CD4-positive, alpha-beta T cell treated with Interleukin-4 for 4 hours (primary cell): ENCODE measurements around the gene RSRC1.
A peak's percentile ranks its signal among the peaks of the same experiment; 100 is the strongest.
"Not testable (repeated sequence)": the region's sequence is repeated elsewhere in the genome, so short reads cannot be mapped to it uniquely, and the experiment has no call there.

Experiments used
- DNase-seq: peaks from one replicate; pipeline ENCODE4 v3.0.0-alpha.2; 2020

The RSRC1 gene

DNA sequence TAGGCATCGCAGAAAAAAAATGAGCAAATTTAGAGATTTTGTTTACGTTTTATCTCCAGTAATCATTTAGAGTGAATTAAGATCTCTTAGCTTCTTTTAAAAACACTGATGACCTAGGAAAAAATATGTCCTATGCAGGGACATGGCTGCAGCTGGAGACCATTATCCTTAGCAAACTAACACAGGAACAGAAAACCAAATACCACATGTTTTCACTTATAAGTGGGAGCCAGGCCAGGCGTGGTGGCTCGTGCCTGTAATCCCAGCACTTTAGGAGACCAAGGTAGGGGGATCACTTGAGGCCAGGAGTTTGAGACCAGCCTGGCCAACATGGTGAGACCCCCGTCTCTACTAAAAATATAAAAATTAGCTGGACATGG, 298.6 kb downstream of the RSRC1 start:
- not testable (repeated sequence) for DNase-seq

GRCh38 chr3:158418035-158418434, 308.1 kb downstream of the RSRC1 start:
- DNase-seq = no peak

DNA sequence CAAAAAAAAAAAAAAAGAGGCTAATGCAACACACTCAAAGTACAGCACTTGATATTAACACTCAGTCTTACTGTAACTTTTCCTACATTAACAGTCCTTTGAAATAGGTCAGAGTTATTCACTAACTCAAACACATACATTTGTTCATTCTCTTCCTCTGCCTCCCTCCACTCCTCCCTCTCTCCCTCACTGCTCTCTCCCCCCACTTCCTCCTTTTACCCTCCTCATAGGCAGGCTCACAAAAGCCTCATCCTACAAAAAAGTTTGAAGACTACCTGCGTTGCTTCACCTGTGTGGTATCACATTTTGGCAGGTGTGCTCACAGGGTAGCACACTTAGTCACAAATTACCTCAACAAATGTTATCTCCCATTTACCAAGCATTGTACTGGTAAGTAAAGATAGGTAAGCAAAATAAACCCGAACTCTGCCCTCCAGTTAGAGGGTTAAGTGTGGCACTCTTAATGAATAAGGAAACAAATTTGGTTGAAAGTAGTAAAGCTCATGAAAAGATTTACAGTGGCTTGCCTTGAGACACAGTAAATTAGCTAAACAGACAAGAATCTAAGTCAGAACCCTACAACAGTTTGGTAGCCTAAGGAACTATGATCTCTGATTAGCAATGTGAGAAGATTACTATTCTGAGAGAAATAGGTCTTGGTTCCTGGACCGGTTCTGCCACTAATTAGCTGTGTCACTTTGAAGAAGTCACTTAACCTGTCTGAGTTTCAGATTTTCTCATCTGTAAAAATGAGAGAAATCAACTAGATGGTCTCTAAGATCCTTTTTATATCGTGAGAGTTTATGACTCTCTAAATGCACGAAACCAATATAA, 310.1 kb downstream of the RSRC1 start:
- no peak for DNase-seq

DNA sequence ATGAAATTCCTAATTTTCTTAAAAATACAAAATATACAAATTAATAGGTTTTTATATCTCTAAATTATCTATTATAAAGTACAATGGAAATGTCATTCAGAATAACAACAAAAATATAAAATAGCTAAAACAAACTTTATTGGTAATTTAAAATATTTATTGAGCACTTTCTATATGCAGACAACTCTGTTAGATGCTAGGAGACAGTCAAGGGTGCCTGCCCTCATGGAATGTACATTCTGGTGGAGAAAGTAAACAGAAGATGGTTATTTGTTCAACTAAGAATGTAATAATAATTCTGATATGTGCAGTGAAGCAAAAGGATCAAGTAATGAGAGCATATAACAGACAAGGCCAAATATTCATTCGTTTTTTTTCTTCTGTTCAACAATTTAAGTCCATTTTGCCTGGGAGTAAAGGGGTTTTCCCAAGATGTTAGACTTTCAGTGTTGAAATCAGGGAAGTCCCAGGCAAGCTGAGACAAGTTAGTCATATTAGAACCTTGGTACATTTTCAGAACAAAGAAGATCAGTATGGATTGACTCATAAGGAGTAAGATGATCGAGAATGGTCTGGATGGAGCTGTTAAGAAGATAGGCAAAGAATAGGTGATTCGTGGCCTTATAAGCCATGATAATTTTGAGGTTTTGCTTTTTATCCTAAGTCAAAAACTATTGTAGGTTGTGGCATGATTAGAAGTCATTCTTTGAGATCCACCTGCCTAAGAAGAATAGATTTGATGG, 310.9 kb downstream of the RSRC1 start:
- DNase-seq = no peak

- DNase-seq = no peak
Measured at GRCh38 chr3:158430448-158430847, 320.6 kb downstream of the RSRC1 start.

DNA sequence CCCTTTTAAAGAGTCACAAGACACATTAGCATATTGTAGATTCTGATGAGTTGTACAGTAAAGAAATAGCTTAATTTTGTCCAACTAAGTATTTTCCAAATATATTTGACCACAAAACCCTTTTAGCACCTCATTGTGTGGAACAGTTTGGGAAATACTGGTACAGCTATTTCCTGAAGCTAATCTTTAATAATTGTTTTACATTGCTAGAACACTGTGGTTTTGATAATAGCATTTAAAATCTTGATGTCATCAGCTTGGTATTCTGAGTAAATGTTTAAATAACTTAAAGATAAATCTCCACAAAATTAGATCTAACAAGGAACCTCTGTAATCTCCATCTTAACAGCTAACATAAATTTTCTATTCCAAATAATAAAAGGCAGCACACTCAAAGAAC, 321.1 kb downstream of the RSRC1 start:
- no peak for DNase-seq

GRCh38 chr3:158431829-158432228, 321.9 kb downstream of the RSRC1 start:
- no peak for DNase-seq

- DNase-seq = peak; percentile 23
Measured at GRCh38 chr3:158434412-158435038, 324.6 kb downstream of the RSRC1 start.

DNA sequence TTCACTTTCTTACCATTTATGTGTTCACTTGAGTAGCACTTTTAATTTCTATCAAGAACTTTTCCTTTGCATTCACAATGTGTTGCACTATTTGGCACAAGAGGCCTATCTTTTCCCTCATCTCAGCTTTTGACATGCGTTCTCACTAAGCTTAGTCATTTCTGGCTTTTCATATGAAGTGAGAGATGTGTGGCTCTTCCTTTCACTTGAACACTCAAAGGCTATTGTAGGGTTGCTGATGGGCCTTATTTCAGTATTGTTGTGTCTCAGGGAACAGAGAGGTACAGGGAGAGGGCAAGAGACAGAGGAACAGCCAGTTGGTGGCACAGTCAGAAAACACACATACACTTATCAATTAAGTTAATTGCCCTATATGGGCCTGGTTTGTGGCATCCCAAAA, 333.7 kb downstream of the RSRC1 start:
- no peak for DNase-seq

DNA sequence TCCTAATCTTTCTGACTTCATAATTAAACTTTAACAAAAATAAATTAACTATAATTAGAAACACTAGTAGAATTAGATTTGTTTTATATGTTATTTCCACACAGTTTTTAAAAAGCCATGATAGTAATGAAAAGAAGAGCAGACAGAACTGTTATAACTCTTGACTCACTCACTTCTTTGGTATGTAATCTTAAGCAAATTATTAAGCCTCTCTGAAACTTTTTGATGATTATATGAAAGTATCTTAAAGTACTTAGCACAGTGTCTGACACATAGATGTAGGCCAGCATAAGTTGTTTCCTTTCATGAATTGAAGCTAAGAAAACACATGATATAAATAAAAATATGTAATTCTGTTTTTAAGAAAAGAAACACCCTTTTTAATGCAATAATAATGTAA, 337.5 kb downstream of the RSRC1 start:
- no peak for DNase-seq

GRCh38 chr3:158451405-158452055, 341.6 kb downstream of the RSRC1 start:
- no peak for DNase-seq

- no peak for DNase-seq
Measured at GRCh38 chr3:158452334-158452733, 342.4 kb downstream of the RSRC1 start.

GRCh38 chr3:158453004-158453403, 343.1 kb downstream of the RSRC1 start:
- no peak for DNase-seq

DNA sequence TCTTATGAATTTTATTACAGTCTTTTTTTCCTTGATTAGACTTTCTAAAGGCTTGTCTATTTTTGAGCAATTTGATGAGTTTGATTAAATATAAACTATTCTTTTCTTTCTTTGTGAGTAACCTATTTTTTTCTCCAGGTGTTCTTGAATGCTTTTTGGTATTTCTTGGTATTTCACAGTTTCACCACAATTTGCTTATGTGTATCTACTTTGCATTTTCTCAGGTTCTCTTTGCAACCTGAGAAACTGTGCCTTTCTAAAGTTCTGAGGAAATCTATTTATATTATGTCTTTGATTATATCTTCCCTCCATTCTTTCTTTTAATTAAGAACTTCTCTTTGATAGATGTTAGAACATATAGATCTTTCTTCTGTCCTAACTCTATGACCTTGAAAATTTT, 344.0 kb downstream of the RSRC1 start:
- DNase-seq = no peak

DNA sequence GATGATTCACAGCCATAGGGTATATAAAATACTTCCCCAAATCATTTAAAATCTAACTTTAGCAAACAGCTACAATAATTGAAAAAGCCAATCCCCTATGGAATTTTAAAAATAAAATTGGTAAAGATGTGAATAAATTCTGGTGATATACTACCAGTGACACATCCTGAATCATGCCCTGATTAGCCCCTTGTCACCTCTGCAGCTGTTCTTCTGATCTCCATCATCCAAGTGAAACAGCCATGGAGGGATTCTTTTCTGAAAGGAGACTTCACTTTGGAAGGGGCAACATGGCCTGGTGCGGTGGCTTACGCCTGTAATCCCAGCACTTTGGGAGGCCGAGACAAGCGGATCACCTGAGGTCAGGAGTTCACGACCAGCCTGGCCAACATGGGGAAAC, 345.5 kb downstream of the RSRC1 start:
- no peak for DNase-seq

- DNase-seq = no peak
Measured at GRCh38 chr3:158456114-158456513, 346.2 kb downstream of the RSRC1 start.

- DNase-seq = no peak
Measured at GRCh38 chr3:158458464-158458863, 348.6 kb downstream of the RSRC1 start.

- no peak for DNase-seq
Measured at GRCh38 chr3:158460926-158461325, 351.0 kb downstream of the RSRC1 start.

DNA sequence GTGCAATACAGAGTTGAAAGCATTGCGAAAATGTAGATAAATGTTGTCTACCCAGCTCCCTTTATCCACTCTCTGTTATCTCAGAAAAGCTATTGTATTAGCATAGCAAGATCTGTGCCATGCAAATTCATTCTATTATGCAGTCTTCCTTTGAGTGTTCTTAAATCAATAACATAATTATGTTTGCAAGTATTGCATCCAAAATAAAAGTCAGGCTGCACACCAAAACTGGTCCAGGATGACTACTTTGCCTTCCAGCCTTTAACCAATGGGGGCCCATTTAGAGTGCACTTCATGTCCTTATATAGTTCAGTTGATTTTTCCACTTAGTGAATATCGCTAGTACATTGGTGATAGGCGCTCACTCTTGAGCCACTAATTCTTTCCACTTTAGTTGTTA, 353.7 kb downstream of the RSRC1 start:
- no peak for DNase-seq

DNA sequence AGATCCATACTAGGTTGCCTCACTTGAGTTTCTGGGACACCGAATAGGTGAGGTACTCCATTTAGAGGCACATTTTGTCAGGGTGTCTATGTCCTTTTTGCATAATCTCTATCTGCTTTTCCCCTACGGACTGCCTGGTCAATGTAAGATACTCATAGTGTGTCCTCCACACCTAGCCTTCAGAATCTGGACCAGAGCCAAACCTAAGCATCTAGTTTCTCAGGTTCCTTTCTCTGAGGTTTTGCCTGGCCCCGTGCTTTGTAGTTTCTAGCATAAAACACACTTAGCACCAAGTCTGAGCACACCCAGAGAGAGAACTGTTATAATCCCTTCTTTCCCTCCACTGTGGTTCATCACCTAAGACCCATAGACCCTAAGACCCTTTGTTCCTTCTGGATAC, 355.2 kb downstream of the RSRC1 start:
- no peak for DNase-seq

DNA sequence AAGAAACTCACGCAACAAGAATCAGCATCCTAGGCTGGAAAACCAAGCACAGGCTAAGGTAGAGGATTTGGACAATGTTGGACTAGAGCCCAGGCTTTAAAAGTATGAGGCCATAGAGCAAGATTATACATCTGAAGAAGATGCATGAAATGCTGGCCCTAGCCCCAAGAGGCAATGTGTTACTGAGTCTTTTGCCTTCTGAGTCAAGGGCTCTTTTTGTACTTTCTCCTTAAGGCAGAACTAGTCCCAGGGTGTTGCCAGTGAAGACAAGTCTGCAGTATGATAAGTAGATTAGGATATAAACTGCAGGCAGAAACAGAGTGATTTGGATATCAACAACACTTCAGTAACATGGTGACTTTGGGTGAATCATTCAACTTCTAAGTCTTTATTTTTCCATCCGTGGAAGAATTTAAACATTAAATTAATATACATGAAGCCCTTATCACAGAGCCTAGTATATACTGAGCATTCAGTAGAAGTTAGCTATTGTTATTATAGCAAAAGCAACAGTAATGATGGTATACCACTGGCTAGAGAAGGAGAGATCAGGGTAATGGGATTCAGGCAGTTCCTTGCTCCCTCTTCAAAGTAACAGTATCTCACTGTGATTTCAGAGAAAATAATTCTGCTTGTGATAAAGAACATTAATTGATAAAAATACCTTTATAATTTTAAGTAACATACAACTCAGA, 361.2 kb downstream of the RSRC1 start:
- no peak for DNase-seq

DNA sequence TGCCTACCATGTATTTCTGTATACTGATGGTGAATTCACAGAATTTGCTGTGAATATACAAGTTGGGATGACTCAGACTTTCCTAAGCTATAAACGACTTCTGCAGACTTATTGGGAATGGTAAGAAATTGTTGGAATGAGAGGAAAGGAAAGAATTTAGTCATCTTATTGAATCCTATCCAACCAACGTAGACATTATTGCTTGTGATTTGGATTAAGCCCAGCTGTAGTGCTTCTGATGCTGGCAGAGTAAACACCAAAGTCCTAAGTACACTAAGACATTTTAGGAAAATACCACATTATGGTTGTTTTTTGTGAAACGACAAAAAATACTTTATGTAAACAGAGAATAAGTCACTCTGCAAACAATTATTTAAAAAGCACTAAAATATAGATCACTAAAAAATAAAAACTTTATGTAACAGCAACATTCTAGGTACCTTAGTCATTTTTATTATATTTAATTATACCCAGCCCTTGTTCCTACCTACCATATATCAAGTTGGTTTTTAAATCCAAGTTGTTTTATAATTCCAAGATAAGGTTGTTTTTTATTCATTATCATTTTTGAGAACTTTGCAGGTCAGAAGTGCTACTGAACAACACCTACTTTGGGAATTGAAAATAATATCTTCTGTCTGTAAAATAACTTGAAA, 361.9 kb downstream of the RSRC1 start:
- DNase-seq = no peak
